Neural cell (in vitro differentiated cells): Measurements from ENCODE around the gene APOB. TPM values are rescaled to one million over a fixed set of nuclear protein-coding genes. Genes with fewer than 3 reads are reported as not detected.

Experiments used
- H2AFZ ChIP-seq: fragments of 200-600, 300-800 bp; sonication (generic), shearing (Covaris generic); 2 replicates; pipeline ENCODE4 v1.6.0; 2014; ENCODE audit warnings: low read depth, mild to moderate bottlenecking, antibody characterized with exemption, low read length, moderate library complexity
- H3F3A ChIP-seq: fragments of 200-600 bp; shearing (Covaris generic); 2 replicates; pipeline ENCODE4 v1.6.1; 2016; ENCODE audit warnings: mild to moderate bottlenecking, moderate library complexity, mixed read lengths, antibody characterized with exemption, low read length; ENCODE audit not compliant: insufficient read depth, poor library complexity, severe bottlenecking
- H3K27ac ChIP-seq: fragments of 200-600, 300-800 bp; sonication (generic), shearing (Covaris generic); 2 replicates; pipeline ENCODE4 v1.5.1; 2014; ENCODE audit warnings: mild to moderate bottlenecking, low read length, moderate library complexity
- H3K27me3 ChIP-seq: fragments of 300-800, 200-600 bp; sonication (generic), shearing (Covaris generic); 2 replicates; pipeline ENCODE4 v1.6.0; 2014; ENCODE audit warnings: mild to moderate bottlenecking, low read depth, low read length, moderate library complexity; ENCODE audit not compliant: insufficient read depth
- H3K36me3 ChIP-seq: fragments of 300-800, 200-600 bp; sonication (generic), shearing (Covaris generic); 2 replicates; pipeline ENCODE4 v1.5.1; 2014; ENCODE audit warnings: mild to moderate bottlenecking, antibody characterized with exemption, low read length, moderate library complexity; ENCODE audit not compliant: insufficient read depth
- H3K4me2 ChIP-seq: fragments of 300-800, 200-600 bp; sonication (generic), shearing (Covaris generic); 2 replicates; pipeline ENCODE4 v1.6.0; 2014; ENCODE audit warnings: mild to moderate bottlenecking, low read length
- H3K4me3 ChIP-seq: fragments of 300-800, 200-600 bp; sonication (generic), shearing (Covaris generic); 2 replicates; pipeline ENCODE4 v1.5.1; 2014; ENCODE audit warnings: mild to moderate bottlenecking, low read length, moderate library complexity
- H3K79me2 ChIP-seq: fragments of 200-600 bp; shearing (Covaris generic); replicated peaks from 2 replicates; pipeline ENCODE4 v1.6.0; 2014; ENCODE audit warnings: mild to moderate bottlenecking, low read length, moderate library complexity; ENCODE audit not compliant: insufficient read depth
- H3K9ac ChIP-seq: fragments of 300-800, 200-600 bp; sonication (generic), shearing (Covaris generic); 2 replicates; pipeline ENCODE4 v1.6.1; 2016; ENCODE audit warnings: mild to moderate bottlenecking, low read length, mixed read lengths
- H3K9me2 ChIP-seq: fragments of 200-600 bp; shearing (Covaris generic); 2 replicates; pipeline ENCODE4 v1.6.1; 2016; ENCODE audit warnings: mild to moderate bottlenecking, low read length, mixed read lengths; ENCODE audit not compliant: insufficient read depth
- H3K9me3 ChIP-seq: fragments of 200-600, 300-800 bp; sonication (generic), shearing (Covaris generic); 2 replicates; pipeline ENCODE4 v1.6.1; 2016; ENCODE audit warnings: mild to moderate bottlenecking, mixed run types, low read length, moderate library complexity, mixed read lengths
- H4K20me1 ChIP-seq: fragments of 200-600 bp; shearing (Covaris generic); 2 replicates; pipeline ENCODE4 v1.6.1; 2016; ENCODE audit warnings: mild to moderate bottlenecking, mixed run types; ENCODE audit not compliant: insufficient read depth
- CTCF ChIP-seq: fragments of 450-650 bp; IDR thresholded peaks from 2 replicates; pipeline ENCODE4 v1.5.1; 2014; ENCODE audit warnings: antibody characterized with exemption, mild to moderate bottlenecking, moderate library complexity; ENCODE audit not compliant: poor library complexity, severe bottlenecking
- EP300 ChIP-seq: fragments of 450-650 bp; conservative IDR thresholded peaks from 2 replicates; pipeline ENCODE4 v1.6.1; 2014; ENCODE audit warnings: antibody characterized with exemption, mild to moderate bottlenecking, moderate library complexity; ENCODE audit not compliant: poor library complexity, severe bottlenecking
- EZH2 ChIP-seq: fragments of 200-600, 300-800 bp; shearing (Covaris generic), sonication (generic); IDR thresholded peaks from 2 replicates; pipeline ENCODE4 v1.6.1; 2014; ENCODE audit warnings: antibody characterized with exemption, low read length, borderline replicate concordance, mild to moderate bottlenecking; ENCODE audit not compliant: insufficient read depth, poor library complexity, severe bottlenecking
- MXI1 ChIP-seq: fragments of 450-650 bp; conservative IDR thresholded peaks from 2 replicates; pipeline ENCODE4 v1.6.1; 2014; ENCODE audit warnings: antibody characterized with exemption, mild to moderate bottlenecking; ENCODE audit not compliant: poor library complexity, severe bottlenecking
- POLR2AphosphoS5 ChIP-seq: IDR thresholded peaks from 2 replicates; pipeline ENCODE4 v1.6.1; 2012
- RAD21 ChIP-seq: fragments of 450-650 bp; conservative IDR thresholded peaks from 2 replicates; pipeline ENCODE4 v1.6.1; 2014; ENCODE audit warnings: antibody characterized with exemption, mild to moderate bottlenecking, moderate library complexity
- REST ChIP-seq: IDR thresholded peaks from 2 replicates; pipeline ENCODE4 v1.6.1; 2012; ENCODE audit warnings: borderline replicate concordance
- SMC3 ChIP-seq: fragments of 450-650 bp; conservative IDR thresholded peaks from 2 replicates; pipeline ENCODE4 v1.6.1; 2014; ENCODE audit warnings: antibody characterized with exemption, mild to moderate bottlenecking, moderate library complexity; ENCODE audit not compliant: poor library complexity
- TAF1 ChIP-seq: IDR thresholded peaks from 2 replicates; pipeline ENCODE4 v1.6.1; 2012; ENCODE audit warnings: low read depth
- polyA plus RNA-seq: library from polyadenylated mRNA; depleted of rRNA; stranded (reverse); fragments of >200 nt; gene quantifications from 2 replicates; pipeline ENCODE4 v1.2.3, GENCODE V29; 2014

Gene APOB
- polyA plus RNA-seq, 1 donor from 2014 or later, result not detected

GRCh38 chr2:20970068-20970467 is 73.8 kb downstream of the APOB start:
- no peaks in the 10 kb centered on the region for H3F3A ChIP-seq
- H3K4me3 ChIP-seq, result no peak overlapping the region
- no peaks in the 10 kb centered on the region for H3K79me2 ChIP-seq
- no peaks in the 10 kb centered on the region for H3K36me3 ChIP-seq
- H2AFZ ChIP-seq, result no peak overlapping the region
- H3K9ac ChIP-seq, result no peak overlapping the region
- no peaks in the 10 kb centered on the region for H3K27me3 ChIP-seq
- no peaks in the 10 kb centered on the region for H3K9me2 ChIP-seq
- no peaks in the 10 kb centered on the region for H4K20me1 ChIP-seq
- no peak for TF ChIP-seq SMC3
- TF ChIP-seq TAF1, result no peak
- TF ChIP-seq REST, result no peak
- no peak for TF ChIP-seq POLR2AphosphoS5
- no peak for TF ChIP-seq RAD21
- TF ChIP-seq EZH2, result no peak
- no peak for TF ChIP-seq CTCF
- TF ChIP-seq EP300, result no peak
- TF ChIP-seq MXI1, result no peak
- no peak overlapping the region for H3K4me2 ChIP-seq
- H3K9me3 ChIP-seq, result no peaks in the 10 kb centered on the region
- no peak overlapping the region for H3K27ac ChIP-seq

GRCh38 chr2:20966061-20966595 is 77.7 kb downstream of the APOB start:
- H3K9ac ChIP-seq, result no peak overlapping the region
- H2AFZ ChIP-seq, result no peak overlapping the region
- H3K27me3 ChIP-seq, result no peaks in the 10 kb centered on the region
- H4K20me1 ChIP-seq, result no peaks in the 10 kb centered on the region
- H3K36me3 ChIP-seq, result no peaks in the 10 kb centered on the region
- no peak overlapping the region for H3K27ac ChIP-seq
- H3F3A ChIP-seq, result no peaks in the 10 kb centered on the region
- H3K9me3 ChIP-seq, result no peaks in the 10 kb centered on the region
- H3K79me2 ChIP-seq, result no peaks in the 10 kb centered on the region
- no peaks in the 10 kb centered on the region for H3K9me2 ChIP-seq
- no peak overlapping the region for H3K4me3 ChIP-seq
- TF ChIP-seq RAD21, result no peak
- no peak for TF ChIP-seq MXI1
- TF ChIP-seq SMC3, result no peak
- TF ChIP-seq TAF1, result no peak
- no peak for TF ChIP-seq POLR2AphosphoS5
- TF ChIP-seq EP300, result no peak
- TF ChIP-seq EZH2, result no peak
- no peak for TF ChIP-seq REST
- no peak for TF ChIP-seq CTCF
- H3K4me2 ChIP-seq, result no peak overlapping the region
